ENCODE measurements around the gene HYAL4.
"Not testable (repeated sequence)": the region's sequence is repeated elsewhere in the genome, so short reads cannot be mapped to it uniquely, and the experiment has no call there.

The HYAL4 gene

GRCh38 chr7:123844712-123845219, at the start of gene HYAL4:
TSS of gene HYAL4 (plus strand) at chr7:123845169. CDS start at chr7:123868274, 23,105 bp downstream.
- no peak for DNase-seq

GRCh38 chr7:123795917-123796316, 49.1 kb upstream of the HYAL4 start:
- DNase-seq = peak; percentile 29

- no peak for DNase-seq
Observed at GRCh38 chr7:123796568-123796967, 48.4 kb upstream of the HYAL4 start.

GRCh38 chr7:123797673-123798531, 47.1 kb upstream of the HYAL4 start:
- peak; percentile 87 for DNase-seq

- DNase-seq = peak; percentile 49
Observed at GRCh38 chr7:123798532-123799188, 46.3 kb upstream of the HYAL4 start.

- DNase-seq = no peak
Observed at GRCh38 chr7:123802249-123802648, 42.7 kb upstream of the HYAL4 start.

- no peak for DNase-seq
Observed at GRCh38 chr7:123805287-123805686, 39.7 kb upstream of the HYAL4 start.

- no peak for DNase-seq
Observed at GRCh38 chr7:123809471-123809870, 35.5 kb upstream of the HYAL4 start.

- DNase-seq = no peak
Observed at GRCh38 chr7:123811056-123811455, 33.9 kb upstream of the HYAL4 start.

- DNase-seq = no peak
Observed at GRCh38 chr7:123816916-123817315, 28.1 kb upstream of the HYAL4 start.

GRCh38 chr7:123819001-123819400, 26.0 kb upstream of the HYAL4 start:
- peak; percentile 31 for DNase-seq

GRCh38 chr7:123819795-123820194, 25.2 kb upstream of the HYAL4 start:
- not testable (repeated sequence) for DNase-seq

- DNase-seq = no peak
Observed at GRCh38 chr7:123820864-123821263, 24.1 kb upstream of the HYAL4 start.

- no peak for DNase-seq
Observed at GRCh38 chr7:123821320-123821719, 23.6 kb upstream of the HYAL4 start.

- peak; percentile 17 for DNase-seq
Observed at GRCh38 chr7:123823898-123824753, 20.8 kb upstream of the HYAL4 start.

- peak; percentile 96 for DNase-seq
Observed at GRCh38 chr7:123824754-123825067, 20.3 kb upstream of the HYAL4 start.

GRCh38 chr7:123828805-123829204, 16.2 kb upstream of the HYAL4 start:
- no peak for DNase-seq

- no peak for DNase-seq
Observed at GRCh38 chr7:123836656-123837055, 8.3 kb upstream of the HYAL4 start.

- not testable (repeated sequence) for DNase-seq
Observed at GRCh38 chr7:123839106-123839505, 5.9 kb upstream of the HYAL4 start.

- DNase-seq = not testable (repeated sequence)
Observed at GRCh38 chr7:123844142-123844541, 827 bp upstream of the HYAL4 start.

GRCh38 chr7:123845823-123846216, 851 bp downstream of the HYAL4 start:
- no peak for DNase-seq

GRCh38 chr7:123846217-123846891, 1.4 kb downstream of the HYAL4 start:
- DNase-seq = no peak

- peak; percentile 18 for DNase-seq
Observed at GRCh38 chr7:123847868-123848267, 2.9 kb downstream of the HYAL4 start.

Measured in DMS53 (cell line).